Activated effector memory CD4-positive, alpha-beta T cell treated with Interleukin-2 at 50 U/mL for 16 hours (primary cell): ENCODE data around the gene DNAJB14.
"Not testable (repeated sequence)": the region's sequence is repeated elsewhere in the genome, so short reads cannot be mapped to it uniquely, and the experiment has no call there.

Experiments
- DNase-seq: peaks from one replicate; pipeline ENCODE4 v3.0.0-alpha.2; 2020

DNAJB14 gene

DNA sequence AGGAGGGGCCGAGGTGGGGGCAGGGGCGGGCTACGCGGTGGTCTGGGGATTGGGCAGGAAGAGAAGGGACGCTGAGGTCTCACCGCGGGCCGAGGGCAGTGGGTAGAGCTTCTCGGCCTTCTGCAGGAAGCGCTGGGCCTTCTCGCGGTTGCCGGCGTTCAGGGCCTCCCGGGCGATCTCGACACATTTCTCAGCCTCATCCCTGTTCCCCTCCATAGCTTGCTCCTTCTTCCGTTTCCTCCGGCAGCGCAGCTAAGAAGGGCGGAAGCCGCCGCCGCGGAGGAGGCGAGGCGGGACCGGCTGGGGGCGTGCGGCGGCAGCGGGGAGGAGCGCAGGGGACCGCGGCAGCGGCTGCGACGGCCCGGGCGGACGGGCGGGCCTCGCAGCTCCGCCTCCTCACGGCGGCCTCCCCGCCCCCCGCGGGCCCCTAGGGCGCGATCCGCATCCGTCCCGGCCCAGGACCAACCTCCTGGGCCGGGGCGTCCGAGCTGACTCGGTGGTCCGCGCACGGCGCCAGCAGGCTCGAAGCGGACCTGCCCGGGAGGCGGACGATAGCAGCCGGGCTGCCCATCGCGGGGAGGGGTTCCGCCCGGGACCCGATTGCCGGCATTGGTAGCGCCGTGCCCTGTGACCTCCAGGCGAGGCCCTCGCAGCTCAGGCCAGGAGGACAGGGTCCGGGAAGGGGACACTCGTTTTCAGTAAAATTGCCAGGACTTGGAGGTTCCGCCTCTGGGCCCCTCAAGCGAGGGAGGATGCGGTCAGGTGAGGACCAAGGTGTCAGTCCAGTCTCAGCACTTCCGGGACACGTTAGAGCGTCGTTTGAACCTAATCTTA, at the start of gene DNAJB14:
Gene DNAJB14 (minus strand): TSS at position 263 of the 834 bp plus-strand sequence. CDS start 47 bp downstream, at position 216.
- peak; percentile 76 for DNase-seq

DNA sequence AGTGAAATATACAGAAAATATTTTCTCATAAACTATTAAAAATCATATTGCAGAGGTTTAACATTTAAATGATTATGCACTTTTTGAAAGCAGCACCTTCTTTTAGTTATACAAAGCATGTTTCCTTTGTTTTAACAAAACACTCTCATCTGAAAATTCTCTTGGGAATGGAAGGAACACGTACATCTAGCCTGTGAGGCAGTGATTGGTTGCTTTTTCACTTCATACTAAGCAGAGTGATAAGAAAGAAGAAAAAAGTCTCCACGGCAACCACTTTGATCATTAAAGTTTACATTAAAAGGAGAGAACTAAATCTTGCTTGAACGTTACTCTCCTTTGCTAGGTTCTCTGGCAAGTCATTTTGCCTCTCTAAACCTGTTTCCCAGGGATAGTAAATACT, 45.3 kb upstream of the DNAJB14 start:
- DNase-seq: no peak

DNA sequence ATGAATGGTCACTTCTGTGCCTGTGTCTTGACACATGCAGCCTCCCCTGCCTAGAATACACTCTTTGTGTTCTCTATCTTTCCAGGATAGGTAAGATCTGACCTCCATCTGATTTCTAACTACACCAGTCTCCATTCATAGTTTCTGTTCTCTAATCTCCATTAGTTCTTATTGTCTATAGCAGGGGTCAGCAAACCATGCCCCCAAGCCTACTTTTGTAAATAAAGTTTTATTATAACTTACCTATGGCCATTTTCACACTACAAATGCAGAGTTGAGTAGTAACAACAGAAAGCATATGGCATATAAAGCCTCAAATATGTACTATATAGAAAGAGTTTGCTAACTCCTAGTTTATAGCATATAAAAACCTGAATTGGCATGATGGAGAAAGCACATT, 41.3 kb upstream of the DNAJB14 start:
- no peak for DNase-seq

DNA sequence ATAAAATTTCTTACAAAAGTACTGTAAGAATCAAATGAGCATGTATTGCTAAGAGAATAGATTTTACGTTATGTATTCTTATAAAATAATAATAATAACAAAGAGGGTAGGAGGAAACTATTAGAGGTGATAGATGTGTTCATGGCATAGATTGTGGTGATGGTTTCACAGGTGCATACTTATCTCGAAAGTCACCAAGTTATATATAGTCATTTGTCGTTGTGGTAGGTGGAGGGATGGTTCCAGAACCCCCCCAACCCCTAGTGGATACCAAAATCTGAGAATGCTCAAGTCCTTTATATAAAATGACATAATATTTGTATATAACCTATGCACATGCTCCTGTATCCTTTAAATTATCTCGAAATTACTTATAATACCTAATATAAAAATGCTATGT, 40.4 kb upstream of the DNAJB14 start:
- no peak for DNase-seq

DNA sequence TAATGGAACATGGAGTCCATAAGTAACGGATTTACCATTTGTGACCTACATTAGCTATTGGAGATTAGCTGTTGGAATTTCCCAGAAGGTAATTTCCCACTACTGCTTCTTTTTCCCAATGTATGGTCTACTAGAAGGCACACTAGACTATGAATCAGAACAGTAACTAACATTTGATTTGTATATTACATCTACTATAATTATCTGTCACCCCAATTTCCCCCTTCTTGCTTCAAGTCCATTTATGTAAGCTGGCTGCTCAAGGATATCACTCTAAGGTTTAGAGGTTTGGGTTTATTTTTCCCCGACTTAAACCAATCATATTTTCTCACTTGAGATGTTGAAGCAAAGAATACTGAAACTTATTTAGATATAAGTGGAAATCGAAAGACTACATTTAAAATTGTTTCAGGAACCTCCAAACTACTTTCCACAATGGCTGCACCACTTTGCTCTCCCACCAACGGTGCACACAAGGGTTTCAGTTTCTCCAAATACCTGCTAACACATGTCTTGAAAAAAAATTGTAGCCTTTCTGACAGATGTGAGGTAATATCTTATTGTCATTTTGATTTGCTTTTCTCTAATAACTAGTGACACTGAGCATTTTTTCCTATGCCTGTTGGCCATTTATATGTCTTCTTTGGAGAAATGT, 37.0 kb upstream of the DNAJB14 start:
- no peak for DNase-seq

DNA sequence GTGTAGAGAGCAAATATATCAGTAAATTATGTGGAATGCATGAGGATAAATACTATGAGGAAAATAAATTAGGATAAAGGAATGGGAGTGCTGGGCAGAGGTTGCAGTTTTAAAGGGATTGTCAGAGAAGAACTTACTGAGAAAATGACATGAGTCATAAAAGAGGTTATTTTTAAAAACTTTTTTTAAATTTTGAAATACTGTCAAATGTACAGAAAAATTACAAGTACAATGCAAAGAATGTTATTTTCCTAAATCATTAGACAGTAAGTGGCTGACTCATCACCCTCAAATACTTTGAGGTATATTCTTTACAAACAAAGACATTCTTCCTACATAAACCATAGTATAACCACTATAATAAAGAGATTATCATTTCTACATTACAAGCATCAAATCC, 33.5 kb upstream of the DNAJB14 start:
- DNase-seq: no peak

DNA sequence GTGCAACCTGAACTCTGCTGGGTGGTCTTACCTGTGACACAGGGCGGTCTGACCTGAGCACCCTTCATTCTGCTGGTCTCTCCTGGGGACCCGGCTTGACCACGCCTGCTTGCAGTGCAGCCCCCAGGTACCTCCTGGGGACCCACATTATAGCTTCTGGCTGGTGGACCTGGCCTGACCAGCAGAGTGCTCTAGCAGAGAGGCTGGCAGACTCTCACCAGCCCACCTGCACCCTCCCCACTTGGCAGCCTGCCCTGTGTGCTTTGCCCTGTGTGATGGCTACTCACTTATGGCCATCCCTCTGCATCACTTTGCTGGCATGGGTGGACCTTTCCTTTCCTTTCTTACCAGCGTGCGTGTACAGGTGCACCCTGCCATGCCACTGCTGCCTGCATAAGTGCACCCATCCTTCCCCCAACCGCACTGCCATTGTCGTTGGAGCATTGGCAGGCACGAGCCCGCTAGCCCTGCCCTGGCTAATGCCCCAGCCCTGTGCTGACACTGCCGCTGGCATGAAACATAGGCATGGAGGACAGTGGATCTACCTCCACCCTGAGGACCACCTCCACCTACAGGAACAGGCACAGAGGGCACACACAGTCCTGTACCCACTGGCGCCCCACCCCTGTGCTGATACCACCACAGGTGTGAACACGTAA, 25.2 kb upstream of the DNAJB14 start:
- no peak for DNase-seq

DNA sequence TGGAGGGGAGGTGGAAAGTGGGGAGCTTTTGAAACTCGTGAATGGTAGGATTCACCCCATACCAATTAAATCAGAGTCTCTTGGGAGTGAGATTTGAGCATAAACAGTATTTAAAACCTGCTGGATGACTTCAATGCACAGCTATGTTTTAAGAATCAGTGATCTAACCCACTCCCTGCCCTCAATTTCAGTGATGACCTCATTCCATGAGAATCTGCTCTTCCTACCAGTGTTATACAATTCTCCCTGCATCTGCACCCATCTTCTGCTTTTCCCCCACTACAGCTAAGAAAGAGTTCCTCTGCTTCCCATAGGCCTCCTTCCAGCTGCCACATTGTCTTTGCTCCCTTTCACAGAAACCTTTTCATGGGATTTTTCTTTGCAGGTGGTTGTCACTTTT, 21.9 kb upstream of the DNAJB14 start:
- DNase-seq: no peak

DNA sequence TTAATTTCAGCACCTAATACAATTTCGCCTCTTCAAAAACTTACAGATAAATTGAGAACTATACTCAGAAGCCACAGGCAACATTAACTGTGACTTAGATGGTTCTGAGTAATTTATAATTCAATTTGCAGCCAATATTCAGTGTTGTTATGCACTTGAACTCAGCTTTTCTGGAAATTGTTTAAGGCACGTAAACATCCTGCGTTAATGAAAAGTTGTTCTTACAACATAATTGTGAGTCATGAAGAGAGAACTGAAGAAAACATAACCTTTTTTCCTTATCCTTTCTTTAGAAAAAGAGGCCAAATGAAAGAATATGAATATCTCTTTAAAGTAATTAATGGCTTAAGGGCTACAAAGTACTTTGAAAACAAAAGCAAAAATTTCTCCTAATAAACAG, 20.3 kb upstream of the DNAJB14 start:
- DNase-seq: no peak

DNA sequence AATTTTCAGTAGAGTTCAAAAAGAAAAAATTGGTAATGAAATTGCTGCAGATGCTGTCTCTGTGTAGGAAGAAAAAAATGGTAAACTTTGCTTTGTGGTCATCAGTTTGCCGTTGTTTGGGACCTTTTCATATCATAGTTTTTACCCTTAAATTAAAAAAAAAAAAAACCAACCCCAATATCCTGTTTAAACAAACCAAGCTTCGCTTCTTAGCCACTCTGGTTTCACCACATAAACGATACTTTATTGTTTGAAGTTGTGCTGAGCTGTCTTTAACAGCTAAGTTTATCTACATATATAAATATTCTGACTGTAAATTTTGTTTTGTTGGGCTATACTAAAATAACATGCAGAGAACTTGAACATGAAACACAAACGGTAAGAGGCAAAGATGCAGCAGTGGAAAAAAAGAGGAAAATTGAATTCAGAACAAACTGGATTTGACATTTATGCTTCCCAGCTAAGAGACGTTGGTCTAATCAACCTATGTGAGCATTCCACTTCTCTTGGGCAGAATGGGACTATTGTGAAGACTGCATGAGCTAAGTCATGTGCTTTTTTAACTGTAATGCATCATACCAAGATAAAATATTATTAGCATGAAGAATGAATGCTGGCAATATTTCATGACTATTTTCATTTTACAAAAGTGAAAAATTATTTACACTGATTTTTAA, 19.4 kb upstream of the DNAJB14 start:
- no peak for DNase-seq

DNA sequence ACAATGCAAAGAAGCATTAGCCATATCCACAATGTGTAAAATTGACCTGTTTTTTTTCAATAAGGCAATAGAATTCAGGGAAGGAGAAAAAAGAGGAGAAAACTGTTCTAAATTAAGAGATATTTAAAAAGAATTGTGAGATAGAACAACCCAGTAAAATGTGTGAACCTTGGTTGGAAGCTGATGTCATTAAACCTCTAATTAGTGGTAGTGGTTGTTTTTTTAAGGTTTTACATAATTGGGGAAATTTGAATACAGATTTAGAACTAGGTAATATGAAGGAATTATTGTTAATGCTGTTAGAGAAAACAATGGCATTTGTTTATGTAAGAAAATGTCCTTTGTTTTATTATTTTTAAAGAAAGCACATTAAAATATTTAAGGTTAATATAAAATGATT, 18.8 kb upstream of the DNAJB14 start:
- DNase-seq: no peak

DNA sequence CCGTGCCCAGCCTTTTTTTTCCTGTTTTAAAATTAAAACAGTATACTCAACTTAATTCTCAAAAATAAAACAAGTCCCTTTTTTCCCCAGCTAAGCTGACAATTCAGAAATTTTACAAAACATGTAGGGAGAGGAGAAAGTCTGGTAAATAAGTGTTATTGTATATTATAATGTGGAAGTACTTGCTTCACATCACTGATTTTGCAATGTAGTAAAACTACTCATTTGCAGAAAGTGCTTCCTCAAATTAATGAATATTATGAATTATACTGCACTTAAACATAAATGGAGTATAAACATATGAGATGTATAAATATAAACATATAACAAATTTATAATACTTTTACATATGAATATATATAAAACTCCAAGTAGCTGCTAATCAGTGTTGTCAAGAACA, 15.3 kb upstream of the DNAJB14 start:
- no peak for DNase-seq

DNA sequence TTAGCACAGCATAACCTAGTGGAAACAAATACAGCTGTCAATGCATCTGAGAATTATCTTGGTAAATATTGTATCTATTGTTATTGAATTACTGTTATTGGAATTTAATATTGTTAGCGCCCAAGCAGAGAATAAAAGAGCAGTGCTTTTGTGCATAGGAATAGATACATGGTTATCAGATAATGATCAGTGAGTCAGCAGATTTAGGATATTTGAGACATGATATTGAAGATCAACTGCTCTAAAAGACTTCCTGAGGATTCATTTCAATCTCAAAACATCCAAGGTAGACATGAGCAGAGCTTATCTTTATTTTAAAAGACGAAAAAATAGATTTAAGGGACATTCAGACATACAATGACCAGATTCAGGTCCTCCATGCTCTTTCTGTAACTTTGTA, 14.2 kb upstream of the DNAJB14 start:
- DNase-seq: no peak

DNA sequence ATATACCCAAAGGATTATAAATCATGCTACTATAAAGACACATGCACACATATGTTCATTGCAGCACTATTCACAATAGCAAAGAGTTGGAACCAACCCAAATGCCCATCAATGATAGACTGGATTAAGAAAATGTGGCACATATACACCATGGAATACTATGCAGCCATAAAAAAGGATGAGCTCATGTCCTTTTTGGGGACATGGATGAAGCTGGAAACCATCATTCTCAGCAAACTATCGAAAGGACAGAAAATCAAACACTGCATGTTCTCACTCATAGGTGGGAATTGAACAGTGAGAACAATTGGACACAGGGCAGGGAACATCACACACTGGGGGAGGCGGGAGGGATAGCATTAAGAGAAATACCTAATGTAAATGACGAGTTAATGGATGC, 11.8 kb upstream of the DNAJB14 start:
- DNase-seq: not testable (repeated sequence)

DNA sequence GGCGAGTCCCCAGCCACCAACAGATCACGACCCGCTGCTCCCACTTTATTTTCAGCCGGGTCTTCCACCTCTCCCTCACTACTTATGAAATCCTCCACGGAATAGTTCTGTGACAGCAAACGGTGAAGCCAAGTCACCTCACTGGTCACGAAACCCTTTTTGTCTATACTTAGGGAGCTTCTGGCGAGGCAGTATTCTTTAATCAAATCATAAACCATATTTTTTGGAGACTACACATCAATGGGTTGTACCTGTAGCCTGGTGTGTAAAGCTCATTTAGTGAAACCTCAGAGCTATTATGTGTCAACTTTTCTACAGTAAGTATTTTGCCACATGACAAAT, 4.5 kb upstream of the DNAJB14 start:
- DNase-seq: no peak

DNA sequence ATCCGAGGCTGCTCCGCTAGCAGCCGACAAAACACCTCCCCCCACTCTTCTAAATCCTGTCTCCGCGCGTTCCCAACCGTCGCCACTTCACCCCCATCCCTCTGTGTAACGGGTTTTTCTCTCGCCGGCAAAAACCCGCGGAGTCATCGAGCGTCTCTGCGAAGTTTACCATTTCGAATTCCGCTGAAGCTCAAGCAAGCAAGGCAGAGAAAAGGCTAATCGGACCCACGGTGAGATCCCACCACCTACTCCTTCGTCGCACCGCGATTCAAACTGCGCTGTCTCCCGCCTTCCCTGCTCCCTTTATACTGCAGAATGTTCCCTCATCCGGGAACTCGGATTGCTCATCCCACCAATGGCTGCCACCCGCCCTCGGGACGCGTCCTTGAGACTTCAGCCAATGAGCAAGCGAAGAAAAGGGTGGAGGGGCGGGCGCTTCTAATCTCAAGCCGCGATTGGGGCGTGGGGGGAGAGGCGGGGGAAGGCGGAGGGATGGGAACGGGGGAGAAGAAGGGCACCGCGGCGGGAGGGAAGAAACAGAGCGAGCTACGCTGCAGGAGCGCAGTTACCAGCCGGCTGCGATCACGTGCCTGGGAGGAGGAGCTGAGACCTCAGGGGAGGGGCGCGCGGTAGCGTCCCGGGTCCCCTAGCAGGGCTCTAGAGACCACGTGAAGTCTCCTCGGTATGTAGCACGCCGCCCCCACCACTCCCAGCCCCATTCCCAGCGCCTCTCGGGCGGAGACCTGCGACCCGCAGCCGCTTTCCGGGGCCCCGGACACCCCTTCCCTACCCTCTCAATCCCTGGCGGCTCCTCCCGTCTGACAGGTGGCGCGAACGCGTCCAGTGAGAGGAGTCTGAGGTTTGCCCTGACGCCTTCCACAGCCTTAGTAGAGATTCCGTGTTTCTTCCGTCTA, 3.8 kb upstream of the DNAJB14 start, which contains the start of gene H2AZ1:
Gene H2AZ1 (minus strand): TSS at position 277 of the 914 bp plus-strand sequence. CDS start 105 bp downstream, at position 172.
- DNase-seq: peak; percentile 96

DNA sequence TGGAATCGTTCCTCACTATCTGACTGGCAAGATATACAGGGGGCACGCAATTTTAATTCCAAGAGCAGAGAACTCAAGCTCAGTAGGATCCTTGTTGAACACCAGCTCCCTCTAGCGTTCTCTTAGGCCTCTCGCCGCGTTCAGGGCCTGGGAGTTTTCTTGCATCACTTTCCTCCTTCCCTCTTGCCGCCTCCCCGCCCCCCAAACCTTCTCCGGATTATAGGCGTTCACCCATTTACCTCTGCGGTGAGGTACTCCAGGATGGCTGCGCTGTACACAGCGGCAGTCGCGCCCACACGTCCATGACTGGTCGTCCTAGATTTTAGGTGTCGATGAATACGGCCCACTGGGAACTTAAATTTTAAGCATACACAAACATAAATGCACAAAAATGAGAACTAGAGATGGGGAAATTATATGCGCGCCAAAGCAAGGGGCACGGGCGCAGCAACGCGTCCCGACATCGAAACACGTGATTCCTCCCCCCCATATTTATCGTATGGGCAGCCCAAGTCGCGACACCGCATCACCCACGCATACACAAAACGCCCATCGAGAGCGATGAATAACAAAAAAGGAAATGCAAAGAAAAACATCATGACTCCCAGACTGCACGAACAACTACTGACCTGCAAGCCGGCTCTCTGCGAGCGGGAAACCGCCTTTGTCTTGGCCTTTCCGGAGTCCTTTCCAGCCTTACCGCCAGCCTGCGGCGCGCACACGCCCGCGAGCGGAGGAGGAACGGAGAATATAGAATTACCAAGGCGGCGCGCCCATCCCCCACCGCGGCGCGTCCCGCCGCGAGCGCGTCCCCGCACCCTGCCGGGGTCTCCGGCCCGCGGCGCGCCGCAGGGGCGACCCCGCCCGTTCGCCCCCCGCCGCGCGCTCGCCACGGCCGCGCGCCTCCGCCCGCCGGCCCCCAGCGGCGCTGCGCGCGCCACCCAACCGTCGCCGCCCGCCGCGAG, 2.9 kb upstream of the DNAJB14 start:
- peak; percentile 81 for DNase-seq

DNA sequence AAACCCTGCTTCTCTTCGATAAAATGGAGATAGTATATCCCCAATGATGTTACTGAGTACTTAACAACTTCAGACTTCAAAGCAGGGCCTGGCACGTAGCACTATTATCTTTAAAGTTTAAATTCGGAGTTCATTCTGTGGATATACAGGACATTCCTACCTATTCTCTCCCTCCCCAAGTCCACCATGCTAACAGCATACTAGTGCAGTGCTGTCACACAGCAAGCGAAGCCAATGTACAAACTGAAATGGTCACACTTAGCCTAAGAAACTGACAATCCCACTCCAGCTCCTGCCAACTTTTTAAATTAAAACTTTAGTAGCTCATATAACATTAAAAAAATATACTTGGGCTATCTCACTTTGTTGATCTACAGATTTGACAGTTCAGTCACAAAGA, 1.2 kb upstream of the DNAJB14 start:
- DNase-seq: no peak

DNA sequence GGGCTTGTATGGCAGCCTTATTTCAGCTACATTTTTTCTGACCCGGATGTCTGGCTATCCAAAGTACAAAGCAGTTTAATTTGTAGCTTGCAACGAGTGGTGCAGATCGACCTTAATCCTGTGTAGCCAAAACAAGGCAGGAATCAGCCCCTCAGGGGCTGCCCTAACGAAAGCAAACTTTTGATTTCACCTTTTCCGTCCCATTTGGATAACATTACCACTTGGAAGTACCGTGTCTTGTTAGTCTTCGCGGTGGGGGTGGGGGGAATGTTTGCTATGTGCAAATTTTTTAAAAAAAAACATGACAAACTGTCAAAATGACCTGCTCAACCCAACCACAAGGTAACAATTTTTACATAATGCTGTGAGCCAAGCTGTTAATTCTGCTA, 766 bp upstream of the DNAJB14 start:
- no peak for DNase-seq

DNA sequence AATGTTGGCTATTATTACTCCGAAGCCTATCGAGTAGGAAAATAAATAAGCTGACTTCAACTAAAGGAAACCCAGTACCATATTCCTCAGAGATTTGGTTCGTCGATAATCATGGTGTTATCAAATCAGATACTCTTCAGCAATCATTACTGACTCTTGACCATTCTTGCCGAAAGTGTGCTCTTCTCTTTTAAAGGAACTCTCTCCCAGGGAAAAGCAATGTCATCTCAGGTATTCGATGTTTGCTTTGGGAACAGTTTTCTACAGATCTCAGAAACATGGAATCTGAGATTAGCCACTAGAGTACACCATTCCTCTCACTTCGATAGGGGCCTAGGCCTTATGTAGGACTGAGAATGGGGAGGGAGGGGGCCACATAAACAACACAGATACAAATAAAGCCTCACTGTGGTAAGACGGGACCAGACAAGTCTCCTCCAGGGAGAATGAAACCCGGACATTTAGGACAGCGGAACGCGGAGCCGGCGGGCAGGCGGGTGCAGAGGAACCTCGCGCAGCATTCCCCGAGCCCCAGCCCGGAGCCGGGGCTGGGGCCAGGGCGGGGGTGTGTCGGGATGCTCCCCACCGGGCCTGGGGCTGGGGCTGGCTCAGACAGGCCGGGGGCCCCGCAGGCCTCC, 581 bp downstream of the DNAJB14 start:
- DNase-seq: no peak
